GM12878 (cell line): ENCODE data around the gene KMT2B. TPM values are rescaled to one million over a fixed set of nuclear protein-coding genes. Genes with fewer than 3 reads are reported as not detected.

Experiments
- ASH2L ChIP-seq: fragments of 300-600, 200-600 bp; sonication (generic); IDR thresholded peaks from 2 replicates; pipeline ENCODE4 v1.6.1; 2017; ENCODE audit warnings: low read depth, mild to moderate bottlenecking, borderline replicate concordance
- BMI1 ChIP-seq: fragments of 450-650 bp; IDR thresholded peaks from 2 replicates; pipeline ENCODE4 v1.6.1; 2016; ENCODE audit warnings: mild to moderate bottlenecking, moderate library complexity, borderline replicate concordance
- CBFB ChIP-seq: IDR thresholded peaks from 2 replicates; pipeline ENCODE4 v1.6.1; 2016; ENCODE audit warnings: antibody characterized with exemption, low read depth
- CHD4 ChIP-seq: fragments of 200-600 bp; sonication (generic); IDR thresholded peaks from 2 replicates; pipeline ENCODE4 v1.6.1; 2016; ENCODE audit warnings: mild to moderate bottlenecking
- DPF2 ChIP-seq: fragments of 450-650 bp; IDR thresholded peaks from 2 replicates; pipeline ENCODE4 v1.6.1; 2017; ENCODE audit warnings: mild to moderate bottlenecking
- ESRRA ChIP-seq: IDR thresholded peaks from 2 replicates; pipeline ENCODE4 v1.6.1; 2012; ENCODE audit warnings: mild to moderate bottlenecking, low read length, improper control_type of control experiment
- HDAC6 ChIP-seq: fragments of 200-600 bp; sonication (generic); IDR thresholded peaks from one replicate; pipeline ENCODE4 v1.8.0; 2017; ENCODE audit warnings: antibody characterized with exemption; ENCODE audit not compliant: unreplicated experiment
- IKZF1 ChIP-seq: fragments of 450-650 bp; conservative IDR thresholded peaks from 2 replicates; pipeline ENCODE4 v1.6.1; 2017; ENCODE audit warnings: antibody characterized with exemption, mild to moderate bottlenecking
- IRF4 ChIP-seq: IDR thresholded peaks from 2 replicates; pipeline ENCODE4 v1.6.1; 2011; ENCODE audit warnings: low read depth, low read length
- JUND ChIP-seq: IDR thresholded peaks from 2 replicates; pipeline ENCODE4 v1.6.1; 2012; ENCODE audit warnings: low read depth, mild to moderate bottlenecking, low read length, improper control_type of control experiment, moderate library complexity
- MTA2 ChIP-seq: fragments of 450-650 bp; IDR thresholded peaks from 2 replicates; pipeline ENCODE4 v1.6.1; 2016; ENCODE audit warnings: low read depth, mild to moderate bottlenecking, moderate library complexity
- MTA3 ChIP-seq: IDR thresholded peaks from 2 replicates; pipeline ENCODE4 v1.6.1; 2012; ENCODE audit warnings: low read length, inconsistent platforms, borderline replicate concordance
- MYC ChIP-seq: IDR thresholded peaks from 2 replicates; pipeline ENCODE4 v1.6.1; 2011; ENCODE audit warnings: mild to moderate bottlenecking, low read length, moderate library complexity, inconsistent platforms; ENCODE audit not compliant: insufficient read depth, insufficient replicate concordance, insufficient read length, severe bottlenecking
- NR2C2 ChIP-seq: IDR thresholded peaks from 2 replicates; pipeline ENCODE4 v1.6.1; 2011; ENCODE audit warnings: borderline replicate concordance, low read depth; ENCODE audit not compliant: control insufficient read depth, insufficient read length
- PAX8 ChIP-seq: fragments of 450-650 bp; IDR thresholded peaks from 2 replicates; pipeline ENCODE4 v1.6.1; 2017; ENCODE audit warnings: mild to moderate bottlenecking, moderate library complexity
- RAD51 ChIP-seq: fragments of 450-650 bp; IDR thresholded peaks from 2 replicates; pipeline ENCODE4 v1.6.1; 2016; ENCODE audit warnings: moderate library complexity, mild to moderate bottlenecking, inconsistent platforms
- SIN3A ChIP-seq: IDR thresholded peaks from 2 replicates; pipeline ENCODE4 v1.6.1; 2012; ENCODE audit warnings: low read depth, low read length, improper control_type of control experiment
- SIX5 ChIP-seq: IDR thresholded peaks from 2 replicates; pipeline ENCODE4 v1.6.1; 2011; ENCODE audit warnings: mild to moderate bottlenecking, low read depth, low read length, moderate library complexity; ENCODE audit not compliant: severe bottlenecking
- SMAD5 ChIP-seq: IDR thresholded peaks from 2 replicates; pipeline ENCODE4 v1.6.1; 2016; ENCODE audit warnings: antibody characterized with exemption, low read depth
- SP1 ChIP-seq: IDR thresholded peaks from one replicate; pipeline ENCODE4 v1.6.1; 2011; ENCODE audit warnings: low read depth, low read length
- SREBF1 ChIP-seq: IDR thresholded peaks from 2 replicates; pipeline ENCODE4 v1.6.1; 2012; ENCODE audit warnings: mild to moderate bottlenecking, low read length
- SREBF2 ChIP-seq: IDR thresholded peaks from 2 replicates; pipeline ENCODE4 v1.6.1; 2012; ENCODE audit warnings: mild to moderate bottlenecking, low read length
- SUPT20H ChIP-seq: IDR thresholded peaks from 2 replicates; pipeline ENCODE4 v1.6.1; 2011; ENCODE audit warnings: low read depth, mild to moderate bottlenecking, low read length, moderate library complexity, borderline replicate concordance; ENCODE audit not compliant: control insufficient read depth
- SUZ12 ChIP-seq: fragments of 200-600 bp; sonication (generic); IDR thresholded peaks from one replicate; pipeline ENCODE4 v1.6.1; 2018; ENCODE audit warnings: antibody characterized with exemption, mild to moderate bottlenecking; ENCODE audit not compliant: unreplicated experiment
- YBX1 ChIP-seq: fragments of 450-650 bp; IDR thresholded peaks from 2 replicates; pipeline ENCODE4 v1.6.1; 2016; ENCODE audit warnings: antibody characterized with exemption
- polyA plus RNA-seq, 11 experiments: library from polyadenylated mRNA; depleted of rRNA in 4 of 11; unstranded in 6 of 11; stranded (reverse) in 5 of 11; fragments of >200 nt; fragmentation: Nextera tagmentation in 4 of 11; fragmentation: Illumina TruSeq in 1 of 11; extraction: Ambion mirVana in 4 of 11; extraction: Trizol in 1 of 11; gene quantifications; 1 replicate in 1 of 11; 2 replicates in 10 of 11; pipeline versions ENCODE4 v1.2.1 to v1.2.3, GENCODE V29; 2011 to 2016; ENCODE audit warnings: inconsistent platforms in 2 of 11, missing spikeins in 2 of 11, low read depth in 1 of 11
- total RNA-seq, 4 experiments: library from RNA; depleted of rRNA in 3 of 4; stranded (reverse); fragments of >200 nt in 3 of 4; fragmentation: Illumina TruSeq in 1 of 4; extraction: Trizol in 1 of 4; gene quantifications; 2 replicates each; pipeline versions ENCODE4 v1.2.1 to v1.2.3, GENCODE V29; 2013 to 2021
- TF ChIP-seq, protein P1 (sequence below): fragments of 150-350 bp; IDR thresholded peaks from 2 replicates; pipeline ENCODE4 v1.6.1; 2014; ENCODE audit warnings: mild to moderate bottlenecking, low read depth, low read length
- TF ChIP-seq, protein P2 (sequence below): IDR thresholded peaks from 2 replicates; pipeline ENCODE4 v1.6.1; 2011; ENCODE audit warnings: low read depth, mild to moderate bottlenecking, low read length, moderate library complexity, borderline replicate concordance; ENCODE audit errors: extremely low read depth
- TF ChIP-seq, protein P3 (sequence below): fragments of 150-350 bp; IDR thresholded peaks from 2 replicates; pipeline ENCODE4 v1.6.1; 2016; ENCODE audit warnings: low read depth, low read length

Gene KMT2B
- total and polyA plus RNA-seq, 10 of the 15 experiments (the other 5 are each of a cell fraction or from before 2014, with no cell fraction given), result 0.71 to 35.6 (median 6.0) TPM

DNA sequence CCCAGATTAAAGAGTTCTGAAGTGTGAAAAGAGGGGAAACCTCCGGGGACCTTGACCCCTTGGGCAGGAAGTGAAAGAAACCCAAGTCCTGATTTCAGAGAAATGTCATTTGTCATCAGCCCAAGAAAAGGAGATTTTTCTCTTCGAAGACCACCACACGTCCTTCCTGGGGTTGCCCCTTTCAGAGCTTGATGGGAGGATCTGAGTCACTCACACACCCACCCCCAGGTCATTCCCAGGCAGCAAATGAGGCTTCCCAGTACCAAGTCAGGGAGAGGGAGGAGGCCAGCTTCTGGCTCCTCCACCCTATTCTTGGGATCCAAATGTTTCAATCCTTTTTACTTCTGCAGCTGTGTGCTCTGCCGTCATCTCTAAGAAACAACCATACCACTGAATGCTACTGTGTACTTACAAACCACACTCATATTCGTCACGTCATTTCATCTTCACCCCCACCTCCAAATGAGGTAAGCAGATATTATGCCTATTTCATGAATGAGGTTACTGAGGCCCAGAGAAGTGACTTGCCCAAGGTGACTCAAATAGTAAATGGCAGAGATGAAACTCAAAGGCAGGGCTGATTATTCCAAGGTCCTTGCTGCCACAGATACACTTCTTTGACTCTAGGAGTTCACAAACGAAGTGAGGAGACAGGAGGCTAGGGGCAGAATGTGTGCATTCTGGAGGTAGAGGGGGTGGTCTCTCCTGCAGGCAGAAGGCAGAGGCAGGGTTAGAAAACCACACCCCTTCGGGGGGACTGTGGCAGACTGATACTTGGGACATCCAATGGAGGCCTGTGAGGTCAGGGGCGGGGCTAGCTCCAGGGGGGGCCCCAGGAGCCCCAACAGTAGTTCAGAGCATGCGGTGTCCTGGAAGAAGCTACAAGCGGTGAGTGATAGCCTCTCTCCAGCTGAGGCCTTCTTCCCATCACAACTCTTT lies 5.0 kb upstream of the KMT2B start (continued):
- TF ChIP-seq SUZ12 (no peak), JUND (no peak), NR2C2 (no peak), SREBF2 (no peak), ESRRA (peak; percentile 57; the same call in 1 of the 2 replicates), SP1 (peak; percentile 79), MTA2 (peak; percentile 73), HDAC6 (no peak), IRF4 (no peak), SIX5 (no peak), SUPT20H (no peak), YBX1 (no peak), SIN3A (peak; percentile 62), MTA3 (no peak), RAD51 (no peak), BMI1 (no peak; the same call in 1 of the 2 replicates), CBFB (no peak; the same call in 1 of the 2 replicates), MYC (no peak), IKZF1 (peak; percentile 87), PAX8 (no peak), DPF2 (peak; percentile 84), ASH2L (no peak), CHD4 (no peak), SMAD5 (no peak), SREBF1 (no peak)
- TF ChIP-seq, protein P1, sequence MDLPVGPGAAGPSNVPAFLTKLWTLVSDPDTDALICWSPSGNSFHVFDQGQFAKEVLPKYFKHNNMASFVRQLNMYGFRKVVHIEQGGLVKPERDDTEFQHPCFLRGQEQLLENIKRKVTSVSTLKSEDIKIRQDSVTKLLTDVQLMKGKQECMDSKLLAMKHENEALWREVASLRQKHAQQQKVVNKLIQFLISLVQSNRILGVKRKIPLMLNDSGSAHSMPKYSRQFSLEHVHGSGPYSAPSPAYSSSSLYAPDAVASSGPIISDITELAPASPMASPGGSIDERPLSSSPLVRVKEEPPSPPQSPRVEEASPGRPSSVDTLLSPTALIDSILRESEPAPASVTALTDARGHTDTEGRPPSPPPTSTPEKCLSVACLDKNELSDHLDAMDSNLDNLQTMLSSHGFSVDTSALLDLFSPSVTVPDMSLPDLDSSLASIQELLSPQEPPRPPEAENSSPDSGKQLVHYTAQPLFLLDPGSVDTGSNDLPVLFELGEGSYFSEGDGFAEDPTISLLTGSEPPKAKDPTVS, result no peak
- TF ChIP-seq, protein P2, sequence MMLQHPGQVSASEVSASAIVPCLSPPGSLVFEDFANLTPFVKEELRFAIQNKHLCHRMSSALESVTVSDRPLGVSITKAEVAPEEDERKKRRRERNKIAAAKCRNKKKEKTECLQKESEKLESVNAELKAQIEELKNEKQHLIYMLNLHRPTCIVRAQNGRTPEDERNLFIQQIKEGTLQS, result no peak
- TF ChIP-seq, protein P3, sequence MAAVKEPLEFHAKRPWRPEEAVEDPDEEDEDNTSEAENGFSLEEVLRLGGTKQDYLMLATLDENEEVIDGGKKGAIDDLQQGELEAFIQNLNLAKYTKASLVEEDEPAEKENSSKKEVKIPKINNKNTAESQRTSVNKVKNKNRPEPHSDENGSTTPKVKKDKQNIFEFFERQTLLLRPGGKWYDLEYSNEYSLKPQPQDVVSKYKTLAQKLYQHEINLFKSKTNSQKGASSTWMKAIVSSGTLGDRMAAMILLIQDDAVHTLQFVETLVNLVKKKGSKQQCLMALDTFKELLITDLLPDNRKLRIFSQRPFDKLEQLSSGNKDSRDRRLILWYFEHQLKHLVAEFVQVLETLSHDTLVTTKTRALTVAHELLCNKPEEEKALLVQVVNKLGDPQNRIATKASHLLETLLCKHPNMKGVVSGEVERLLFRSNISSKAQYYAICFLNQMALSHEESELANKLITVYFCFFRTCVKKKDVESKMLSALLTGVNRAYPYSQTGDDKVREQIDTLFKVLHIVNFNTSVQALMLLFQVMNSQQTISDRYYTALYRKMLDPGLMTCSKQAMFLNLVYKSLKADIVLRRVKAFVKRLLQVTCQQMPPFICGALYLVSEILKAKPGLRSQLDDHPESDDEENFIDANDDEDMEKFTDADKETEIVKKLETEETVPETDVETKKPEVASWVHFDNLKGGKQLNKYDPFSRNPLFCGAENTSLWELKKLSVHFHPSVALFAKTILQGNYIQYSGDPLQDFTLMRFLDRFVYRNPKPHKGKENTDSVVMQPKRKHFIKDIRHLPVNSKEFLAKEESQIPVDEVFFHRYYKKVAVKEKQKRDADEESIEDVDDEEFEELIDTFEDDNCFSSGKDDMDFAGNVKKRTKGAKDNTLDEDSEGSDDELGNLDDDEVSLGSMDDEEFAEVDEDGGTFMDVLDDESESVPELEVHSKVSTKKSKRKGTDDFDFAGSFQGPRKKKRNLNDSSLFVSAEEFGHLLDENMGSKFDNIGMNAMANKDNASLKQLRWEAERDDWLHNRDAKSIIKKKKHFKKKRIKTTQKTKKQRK, result no peak
